Activated naive CD8-positive, alpha-beta T cell (primary cell): ENCODE measurements around the gene KLHL7.
A peak's percentile ranks its signal among the peaks of the same experiment; 100 is the strongest.

Experiments used
- H3K27ac Mint-ChIP-seq: one replicate; pipeline ENCODE4 v1.8.0; 2021; ENCODE audit warnings: mixed read lengths
- H3K27me3 Mint-ChIP-seq: one replicate; pipeline ENCODE4 v1.8.0; 2021; ENCODE audit warnings: mixed read lengths
- H3K36me3 Mint-ChIP-seq: one replicate; pipeline ENCODE4 v1.8.0; 2021; ENCODE audit warnings: mixed read lengths
- H3K4me1 Mint-ChIP-seq: one replicate; pipeline ENCODE4 v1.8.0; 2021; ENCODE audit warnings: low read depth, mixed read lengths
- H3K4me3 Mint-ChIP-seq: one replicate; pipeline ENCODE4 v1.8.0; 2021; ENCODE audit warnings: mild to moderate bottlenecking, mixed read lengths
- H3K9me3 Mint-ChIP-seq: one replicate; pipeline ENCODE4 v1.8.0; 2021; ENCODE audit warnings: low read depth, mixed read lengths

The KLHL7 gene, protein sequence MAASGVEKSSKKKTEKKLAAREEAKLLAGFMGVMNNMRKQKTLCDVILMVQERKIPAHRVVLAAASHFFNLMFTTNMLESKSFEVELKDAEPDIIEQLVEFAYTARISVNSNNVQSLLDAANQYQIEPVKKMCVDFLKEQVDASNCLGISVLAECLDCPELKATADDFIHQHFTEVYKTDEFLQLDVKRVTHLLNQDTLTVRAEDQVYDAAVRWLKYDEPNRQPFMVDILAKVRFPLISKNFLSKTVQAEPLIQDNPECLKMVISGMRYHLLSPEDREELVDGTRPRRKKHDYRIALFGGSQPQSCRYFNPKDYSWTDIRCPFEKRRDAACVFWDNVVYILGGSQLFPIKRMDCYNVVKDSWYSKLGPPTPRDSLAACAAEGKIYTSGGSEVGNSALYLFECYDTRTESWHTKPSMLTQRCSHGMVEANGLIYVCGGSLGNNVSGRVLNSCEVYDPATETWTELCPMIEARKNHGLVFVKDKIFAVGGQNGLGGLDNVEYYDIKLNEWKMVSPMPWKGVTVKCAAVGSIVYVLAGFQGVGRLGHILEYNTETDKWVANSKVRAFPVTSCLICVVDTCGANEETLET

GRCh38 chr7:23105644-23106056 is at the start of gene KLHL7:
Gene KLHL7, plus strand, starts transcription at chr7:23105785. Its CDS starts 242 bp downstream, at chr7:23106027.
- Mint-ChIP-seq H3K27ac (peak within 1 kb of the TSS; percentile 98), H3K9me3 (no peaks in the 10 kb centered on the region), H3K27me3 (no peaks in the 10 kb centered on the region), H3K36me3 (peaks cover 6% of the 10 kb centered on the region), H3K4me3 (peak within 1 kb of the TSS; percentile 96), H3K4me1 (peaks cover 47% of the 10 kb centered on the region)

GRCh38 chr7:23058408-23059096 is 47.0 kb upstream of the KLHL7 start:
- Mint-ChIP-seq H3K27me3 (peaks cover 3% of the 10 kb centered on the region), H3K9me3 (no peaks in the 10 kb centered on the region), H3K4me3 (no peak overlapping the region), H3K36me3 (no peaks in the 10 kb centered on the region), H3K27ac (no peak overlapping the region), H3K4me1 (no peaks in the 10 kb centered on the region)

GRCh38 chr7:23061327-23061726 is 44.3 kb upstream of the KLHL7 start:
- Mint-ChIP-seq H3K9me3 (no peaks in the 10 kb centered on the region), H3K27ac (no peak overlapping the region), H3K27me3 (peaks cover 3% of the 10 kb centered on the region), H3K36me3 (no peaks in the 10 kb centered on the region), H3K4me1 (no peaks in the 10 kb centered on the region), H3K4me3 (no peak overlapping the region)

DNA sequence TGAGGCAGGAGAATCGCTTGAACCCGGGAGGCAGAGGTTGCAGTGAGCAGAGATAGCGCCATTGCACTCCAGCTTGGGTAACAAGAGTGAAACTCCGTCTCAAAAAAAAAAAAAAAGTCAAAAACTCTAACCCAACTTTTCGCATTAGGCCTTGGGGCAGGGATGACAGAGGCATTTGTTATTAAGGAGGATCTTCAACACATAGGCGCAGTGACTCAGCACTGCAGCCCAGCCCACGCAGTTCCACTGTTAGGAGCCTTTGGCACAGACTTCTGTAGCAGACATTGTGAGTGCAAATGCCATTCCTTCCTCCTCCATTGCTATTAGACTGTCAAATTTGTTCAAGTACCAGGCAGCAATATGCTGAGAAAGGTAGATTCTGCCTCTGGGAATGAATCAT is 43.1 kb upstream of the KLHL7 start:
- H3K36me3 Mint-ChIP-seq = no peaks in the 10 kb centered on the region
- no peaks in the 10 kb centered on the region for H3K4me1 Mint-ChIP-seq
- H3K27me3 Mint-ChIP-seq = peaks cover 3% of the 10 kb centered on the region
- H3K9me3 Mint-ChIP-seq = no peaks in the 10 kb centered on the region
- no peak overlapping the region for H3K4me3 Mint-ChIP-seq
- no peak overlapping the region for H3K27ac Mint-ChIP-seq

GRCh38 chr7:23065974-23066373 is 39.6 kb upstream of the KLHL7 start:
- Mint-ChIP-seq H3K27ac (no peak overlapping the region), H3K27me3 (peaks cover 3% of the 10 kb centered on the region), H3K9me3 (no peaks in the 10 kb centered on the region), H3K4me1 (no peaks in the 10 kb centered on the region), H3K4me3 (no peak overlapping the region), H3K36me3 (no peaks in the 10 kb centered on the region)

GRCh38 chr7:23067271-23067670 is 38.3 kb upstream of the KLHL7 start:
- H3K9me3 Mint-ChIP-seq = no peaks in the 10 kb centered on the region
- H3K27ac Mint-ChIP-seq = no peak overlapping the region
- no peaks in the 10 kb centered on the region for H3K4me1 Mint-ChIP-seq
- no peak overlapping the region for H3K4me3 Mint-ChIP-seq
- H3K36me3 Mint-ChIP-seq = no peaks in the 10 kb centered on the region
- H3K27me3 Mint-ChIP-seq = no peaks in the 10 kb centered on the region

DNA sequence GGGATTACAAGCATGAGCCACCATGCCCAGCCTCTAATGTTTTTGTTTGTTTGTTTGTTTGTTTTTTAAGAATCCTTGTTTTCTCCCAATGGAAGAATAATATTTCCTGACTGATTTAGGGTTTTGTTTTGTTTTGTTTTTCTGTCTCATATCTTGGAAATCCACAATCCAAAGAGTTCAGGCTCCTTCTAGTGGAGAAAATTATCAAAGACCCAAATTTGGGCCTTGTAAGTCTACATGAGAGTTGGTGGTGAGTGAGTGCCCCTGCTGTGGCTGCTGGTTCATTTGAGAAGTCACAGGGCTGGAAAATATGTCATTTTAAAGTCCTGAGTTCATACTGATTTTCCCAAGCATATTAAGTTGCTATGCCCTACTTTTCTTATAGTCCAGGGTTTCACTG is 33.5 kb upstream of the KLHL7 start:
- H3K4me1 Mint-ChIP-seq = no peaks in the 10 kb centered on the region
- no peaks in the 10 kb centered on the region for H3K36me3 Mint-ChIP-seq
- no peaks in the 10 kb centered on the region for H3K9me3 Mint-ChIP-seq
- H3K27me3 Mint-ChIP-seq = no peaks in the 10 kb centered on the region
- no peak overlapping the region for H3K27ac Mint-ChIP-seq
- H3K4me3 Mint-ChIP-seq = no peak overlapping the region

- Mint-ChIP-seq H3K27ac (no peak overlapping the region), H3K36me3 (no peaks in the 10 kb centered on the region), H3K4me1 (no peaks in the 10 kb centered on the region), H3K9me3 (no peaks in the 10 kb centered on the region), H3K27me3 (no peaks in the 10 kb centered on the region), H3K4me3 (no peak overlapping the region)
These were observed 32.7 kb upstream of the KLHL7 start for GRCh38 chr7:23072922-23073321.

GRCh38 chr7:23074443-23075261 is 30.9 kb upstream of the KLHL7 start:
- H3K36me3 Mint-ChIP-seq = no peaks in the 10 kb centered on the region
- no peak overlapping the region for H3K4me3 Mint-ChIP-seq
- H3K4me1 Mint-ChIP-seq = no peaks in the 10 kb centered on the region
- H3K9me3 Mint-ChIP-seq = no peaks in the 10 kb centered on the region
- no peak overlapping the region for H3K27ac Mint-ChIP-seq
- no peaks in the 10 kb centered on the region for H3K27me3 Mint-ChIP-seq

- no peaks in the 10 kb centered on the region for H3K36me3 Mint-ChIP-seq
- H3K4me3 Mint-ChIP-seq = no peak overlapping the region
- no peaks in the 10 kb centered on the region for H3K9me3 Mint-ChIP-seq
- peaks cover 4% of the 10 kb centered on the region for H3K27me3 Mint-ChIP-seq
- no peaks in the 10 kb centered on the region for H3K4me1 Mint-ChIP-seq
- H3K27ac Mint-ChIP-seq = no peak overlapping the region
These were observed 30.0 kb upstream of the KLHL7 start for GRCh38 chr7:23075571-23075970.

GRCh38 chr7:23076772-23077171 is 28.8 kb upstream of the KLHL7 start:
- Mint-ChIP-seq H3K27ac (no peak overlapping the region), H3K36me3 (no peaks in the 10 kb centered on the region), H3K4me3 (no peak overlapping the region), H3K27me3 (peaks cover 8% of the 10 kb centered on the region), H3K9me3 (no peaks in the 10 kb centered on the region), H3K4me1 (no peaks in the 10 kb centered on the region)

GRCh38 chr7:23093111-23093510 is 12.5 kb upstream of the KLHL7 start:
- H3K4me3 Mint-ChIP-seq = no peak overlapping the region

GRCh38 chr7:23093546-23093945 is 12.0 kb upstream of the KLHL7 start:
- Mint-ChIP-seq H3K4me1 (no peaks in the 10 kb centered on the region), H3K27ac (no peak overlapping the region), H3K4me3 (no peak overlapping the region), H3K36me3 (peaks cover 3% of the 10 kb centered on the region), H3K27me3 (peaks cover 2% of the 10 kb centered on the region), H3K9me3 (no peaks in the 10 kb centered on the region)

More at GRCh38 chr7:23093111-23093510, 12.5 kb upstream of the KLHL7 start:
- Mint-ChIP-seq H3K27me3 (peaks cover 2% of the 10 kb centered on the region), H3K9me3 (no peaks in the 10 kb centered on the region), H3K27ac (no peak overlapping the region), H3K4me1 (no peaks in the 10 kb centered on the region), H3K36me3 (peaks cover 3% of the 10 kb centered on the region)

GRCh38 chr7:23096518-23097290 is 8.9 kb upstream of the KLHL7 start:
- H3K27me3 Mint-ChIP-seq = peaks cover 2% of the 10 kb centered on the region
- H3K4me3 Mint-ChIP-seq = no peak overlapping the region
- H3K4me1 Mint-ChIP-seq = no peaks in the 10 kb centered on the region
- no peaks in the 10 kb centered on the region for H3K9me3 Mint-ChIP-seq
- no peak overlapping the region for H3K27ac Mint-ChIP-seq
- H3K36me3 Mint-ChIP-seq = peaks cover 3% of the 10 kb centered on the region
